Neural crest cell (in vitro differentiated cells): ENCODE results near the gene IRAK3. TPM values are rescaled to one million over a fixed set of nuclear protein-coding genes. Genes with fewer than 3 reads are reported as not detected.
A peak's percentile ranks its signal among the peaks of the same experiment; 100 is the strongest.
"Not testable (repeated sequence)": the region's sequence is repeated elsewhere in the genome, so short reads cannot be mapped to it uniquely, and the experiment has no call there.

ENCODE experiments used
- DNase-seq: peaks from one replicate; pipeline ENCODE4 v3.0.0; 2021; ENCODE audit warnings: low read depth, mixed read lengths, low spot score
- H3K27ac Mint-ChIP-seq: one replicate; pipeline ENCODE4 v1.8.0; 2021; ENCODE audit warnings: mild to moderate bottlenecking, mixed read lengths; ENCODE audit not compliant: unreplicated experiment
- H3K27me3 Mint-ChIP-seq: 2 replicates; pipeline ENCODE4 v1.8.0; 2021; ENCODE audit warnings: low read depth, mild to moderate bottlenecking, mixed read lengths
- H3K36me3 Mint-ChIP-seq: 2 replicates; pipeline ENCODE4 v1.8.0; 2021; ENCODE audit warnings: low read depth, mild to moderate bottlenecking, mixed read lengths
- H3K4me1 Mint-ChIP-seq: 2 replicates; pipeline ENCODE4 v1.8.0; 2021; ENCODE audit warnings: mixed read lengths
- H3K4me3 Mint-ChIP-seq: one replicate; pipeline ENCODE4 v1.8.0; 2021; ENCODE audit warnings: mild to moderate bottlenecking, mixed read lengths
- H3K9me3 Mint-ChIP-seq: 2 replicates; pipeline ENCODE4 v1.8.0; 2021; ENCODE audit warnings: mixed read lengths
- total RNA-seq: library from RNA; stranded (reverse); gene quantifications from 2 replicates; pipeline ENCODE4 v1.2.1, GENCODE V29; 2021
- TF ChIP-seq, protein P1 (sequence below): fragments of 200-600 bp; sonication (generic); conservative IDR thresholded peaks from 2 replicates; pipeline ENCODE4 v1.5.0; 2021; ENCODE audit warnings: antibody characterized with exemption, mild to moderate bottlenecking

The IRAK3 gene
- total RNA-seq, 1 donor from 2014 or later, result 0.56 TPM

GRCh38 chr12:66176105-66176900, 12.7 kb upstream of the IRAK3 start:
- peaks cover 2% of the 10 kb centered on the region for H3K9me3 Mint-ChIP-seq
- H3K36me3 Mint-ChIP-seq, result no peaks in the 10 kb centered on the region
- no peak overlapping the region for H3K27ac Mint-ChIP-seq
- H3K4me1 Mint-ChIP-seq, result no peaks in the 10 kb centered on the region
- no peak overlapping the region for H3K4me3 Mint-ChIP-seq
- H3K27me3 Mint-ChIP-seq, result peaks cover 30% of the 10 kb centered on the region
- TF ChIP-seq, protein P1, sequence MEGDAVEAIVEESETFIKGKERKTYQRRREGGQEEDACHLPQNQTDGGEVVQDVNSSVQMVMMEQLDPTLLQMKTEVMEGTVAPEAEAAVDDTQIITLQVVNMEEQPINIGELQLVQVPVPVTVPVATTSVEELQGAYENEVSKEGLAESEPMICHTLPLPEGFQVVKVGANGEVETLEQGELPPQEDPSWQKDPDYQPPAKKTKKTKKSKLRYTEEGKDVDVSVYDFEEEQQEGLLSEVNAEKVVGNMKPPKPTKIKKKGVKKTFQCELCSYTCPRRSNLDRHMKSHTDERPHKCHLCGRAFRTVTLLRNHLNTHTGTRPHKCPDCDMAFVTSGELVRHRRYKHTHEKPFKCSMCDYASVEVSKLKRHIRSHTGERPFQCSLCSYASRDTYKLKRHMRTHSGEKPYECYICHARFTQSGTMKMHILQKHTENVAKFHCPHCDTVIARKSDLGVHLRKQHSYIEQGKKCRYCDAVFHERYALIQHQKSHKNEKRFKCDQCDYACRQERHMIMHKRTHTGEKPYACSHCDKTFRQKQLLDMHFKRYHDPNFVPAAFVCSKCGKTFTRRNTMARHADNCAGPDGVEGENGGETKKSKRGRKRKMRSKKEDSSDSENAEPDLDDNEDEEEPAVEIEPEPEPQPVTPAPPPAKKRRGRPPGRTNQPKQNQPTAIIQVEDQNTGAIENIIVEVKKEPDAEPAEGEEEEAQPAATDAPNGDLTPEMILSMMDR, result no peak
- DNase-seq, result no peak

- Mint-ChIP-seq H3K4me1 (no peaks in the 10 kb centered on the region), H3K27me3 (peaks cover 60% of the 10 kb centered on the region), H3K4me3 (no peak overlapping the region), H3K36me3 (peaks cover 2% of the 10 kb centered on the region), H3K9me3 (peaks cover 8% of the 10 kb centered on the region), H3K27ac (no peak overlapping the region)
- TF ChIP-seq, protein P1, result no peak
- no peak for DNase-seq
These were observed 6.1 kb upstream of the IRAK3 start for GRCh38 chr12:66182956-66183355.

- H3K4me1 Mint-ChIP-seq, H3K9me3 Mint-ChIP-seq, H3K36me3 Mint-ChIP-seq, H3K27ac Mint-ChIP-seq, DNase-seq, H3K4me3 Mint-ChIP-seq: not testable (repeated sequence)
- peaks cover 60% of the 10 kb centered on the region for H3K27me3 Mint-ChIP-seq
These were observed 4.2 kb upstream of the IRAK3 start for GRCh38 chr12:66184822-66185221.

DNA sequence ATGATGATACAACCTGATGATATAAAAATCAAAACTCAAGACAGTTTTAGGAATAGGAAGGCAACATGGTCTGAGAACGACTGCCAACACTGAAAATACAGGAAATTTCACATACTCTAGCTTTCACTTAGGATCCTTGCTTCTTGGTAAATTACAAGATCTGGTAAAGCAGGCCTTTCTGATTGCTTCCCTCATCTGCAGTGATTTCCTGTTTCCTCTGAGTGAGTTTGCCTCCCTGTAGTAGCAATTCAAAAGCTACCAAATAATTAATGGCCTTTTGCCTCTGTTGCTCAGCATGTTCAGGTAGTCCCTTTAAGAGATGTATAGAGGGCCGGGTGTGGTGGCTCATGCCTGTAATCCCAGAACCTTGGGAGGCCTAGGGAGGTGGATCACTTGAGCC, 2.0 kb upstream of the IRAK3 start:
- H3K27ac Mint-ChIP-seq, result no peak overlapping the region

DNA sequence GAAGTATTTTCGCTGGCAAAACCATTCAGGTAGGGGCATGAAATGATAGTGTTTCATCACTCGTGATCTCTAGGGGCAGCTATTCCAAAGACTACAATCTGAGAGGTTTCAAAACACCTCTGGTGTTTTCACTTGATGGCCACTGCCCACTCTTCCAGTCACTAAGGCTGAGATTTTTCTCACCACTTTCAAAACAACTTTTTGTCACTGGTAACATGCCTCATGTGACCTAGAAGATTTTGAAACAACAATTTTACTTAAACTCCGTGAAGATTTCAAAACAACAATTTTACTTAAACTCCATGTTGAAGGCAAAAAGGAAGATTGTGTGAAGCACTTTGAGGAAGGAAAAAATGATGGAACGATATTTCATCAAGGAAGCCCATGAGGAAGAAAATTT, 1.2 kb upstream of the IRAK3 start:
- H3K9me3 Mint-ChIP-seq, result peaks cover 8% of the 10 kb centered on the region
- no peak overlapping the region for H3K27ac Mint-ChIP-seq
- peak overlapping the region; percentile 9 for H3K4me3 Mint-ChIP-seq
- peaks cover 4% of the 10 kb centered on the region for H3K4me1 Mint-ChIP-seq
- TF ChIP-seq, protein P1, result no peak
- H3K27me3 Mint-ChIP-seq, result peaks cover 75% of the 10 kb centered on the region
- DNase-seq, result no peak
- H3K36me3 Mint-ChIP-seq, result peaks cover 2% of the 10 kb centered on the region

More for the DNA sequence above, 2.0 kb upstream of the IRAK3 start:
- peaks cover 4% of the 10 kb centered on the region for H3K4me1 Mint-ChIP-seq
- H3K27me3 Mint-ChIP-seq, result peaks cover 81% of the 10 kb centered on the region
- TF ChIP-seq, protein P1, result no peak
- H3K9me3 Mint-ChIP-seq, result peaks cover 8% of the 10 kb centered on the region
- no peak for DNase-seq
- peak overlapping the region; percentile 18 for H3K4me3 Mint-ChIP-seq
- H3K36me3 Mint-ChIP-seq, result peaks cover 2% of the 10 kb centered on the region

DNA sequence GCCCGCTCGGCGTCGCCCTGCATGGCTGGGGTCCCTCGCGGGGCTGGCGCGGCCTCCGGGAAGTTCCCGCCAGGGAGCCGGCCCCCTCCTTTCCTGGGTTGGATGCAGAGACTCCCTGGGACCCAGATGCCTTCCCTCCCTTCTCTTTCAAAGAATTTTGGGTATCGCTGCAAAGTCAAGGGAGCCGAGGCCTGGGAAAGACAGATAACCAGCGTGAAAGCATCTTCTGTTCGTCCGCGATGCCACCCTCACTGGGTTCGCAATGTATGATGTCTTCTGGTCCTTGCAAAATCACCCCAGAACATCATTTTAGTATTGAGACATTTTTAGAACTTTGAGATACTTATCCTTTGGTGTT, 451 bp downstream of the IRAK3 start:
- Mint-ChIP-seq H3K9me3 (peaks cover 6% of the 10 kb centered on the region), H3K36me3 (peaks cover 2% of the 10 kb centered on the region), H3K4me1 (peaks cover 4% of the 10 kb centered on the region), H3K27ac (no peak overlapping the region), H3K27me3 (peaks cover 67% of the 10 kb centered on the region), H3K4me3 (no peak overlapping the region)
- TF ChIP-seq, protein P1, result no peak
- DNase-seq, result no peak
